Stimulated activated CD4-positive, alpha-beta T cell treated with anti-CD3 and anti-CD28 coated beads, Interleukin-15, amount 100 ng/mL, for 48 hours (primary cell): Measurements from ENCODE around the gene SHH.

Source experiments
- DNase-seq, 2 donors: peaks; one replicate each; pipeline ENCODE4 v3.0.0-alpha.2; 2020; ENCODE audit warnings: low read depth in 2 of 2

SHH gene

DNA sequence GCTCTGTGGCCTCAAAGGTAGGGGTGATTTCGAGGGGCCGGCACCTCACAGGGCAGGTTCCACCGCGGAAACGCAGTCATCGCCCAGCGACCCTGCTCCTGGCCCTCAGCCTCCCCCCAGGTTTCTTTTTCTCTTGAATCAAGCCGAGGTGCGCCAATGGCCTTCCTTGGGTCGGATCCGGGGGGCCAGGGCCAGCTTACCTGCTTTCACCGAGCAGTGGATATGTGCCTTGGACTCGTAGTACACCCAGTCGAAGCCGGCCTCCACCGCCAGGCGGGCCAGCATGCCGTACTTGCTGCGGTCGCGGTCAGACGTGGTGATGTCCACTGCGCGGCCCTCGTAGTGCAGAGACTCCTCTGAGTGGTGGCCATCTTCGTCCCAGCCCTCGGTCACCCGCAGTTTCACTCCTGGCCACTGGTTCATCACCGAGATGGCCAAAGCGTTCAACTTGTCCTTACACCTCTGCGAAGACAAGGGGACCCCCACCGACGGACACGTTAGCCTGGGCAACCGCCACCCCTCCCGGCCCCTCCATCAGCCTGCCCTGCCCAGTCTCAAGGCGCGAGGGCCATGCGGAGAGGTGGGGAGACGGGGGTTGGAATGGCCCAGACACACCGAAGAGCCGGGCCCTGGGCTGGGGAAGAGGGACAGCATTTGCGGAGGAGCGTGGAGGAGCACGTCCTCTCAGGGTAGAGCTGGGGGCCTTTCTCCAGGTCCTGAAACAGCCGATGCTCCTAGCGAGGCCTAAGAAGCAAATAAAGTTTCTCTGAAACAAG is 6.0 kb downstream of the SHH start:
- no peak for DNase-seq

GRCh38 chr7:155805826-155806095 is 6.5 kb downstream of the SHH start:
- no peak for DNase-seq

DNA sequence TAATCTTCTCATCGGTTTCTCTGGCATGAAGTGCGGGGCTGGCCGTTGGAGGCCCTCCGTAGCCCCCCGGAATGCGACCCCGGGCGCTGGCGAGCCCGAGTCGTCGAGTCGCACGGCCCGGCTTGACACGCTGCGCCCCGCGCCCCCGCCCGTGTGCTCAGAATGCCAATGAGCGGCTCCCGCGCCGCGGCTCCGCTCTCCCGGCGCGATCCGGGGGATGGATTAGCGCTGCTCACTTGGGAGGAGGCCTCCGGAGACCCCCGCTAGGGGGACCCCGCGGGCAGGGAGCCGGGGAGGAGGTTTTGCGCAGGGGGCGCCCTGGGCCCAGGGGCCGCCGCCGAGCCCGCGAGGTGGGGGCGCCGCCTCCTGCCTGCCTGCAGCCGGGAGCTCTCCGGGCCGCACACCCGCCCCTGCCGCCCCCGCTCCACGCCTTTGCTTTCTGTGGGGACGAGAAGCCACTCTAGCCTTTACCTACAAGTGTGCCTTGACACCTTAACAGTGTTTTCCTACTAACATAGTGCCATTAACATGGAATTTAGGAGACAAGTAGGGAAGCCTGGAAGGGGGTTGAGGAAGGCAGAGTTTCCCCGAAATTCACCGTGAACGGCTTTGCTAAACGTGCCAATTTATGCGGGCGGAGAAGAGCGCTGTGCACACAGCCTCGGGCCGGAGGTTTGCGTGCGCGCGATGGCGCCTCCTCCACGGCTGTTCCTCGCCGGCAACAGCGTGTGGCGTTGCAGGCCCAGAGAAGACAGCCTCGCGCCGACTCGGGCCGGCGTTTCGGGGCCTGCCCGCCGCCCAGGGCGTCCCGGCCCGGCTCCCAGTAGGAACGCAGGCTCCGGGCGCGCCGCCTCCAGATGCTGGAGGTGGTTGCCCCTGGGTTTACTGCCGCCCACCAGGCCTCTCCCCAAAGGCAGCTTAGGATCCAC is 7.1 kb downstream of the SHH start:
- DNase-seq: peak; percentile 19 to 39

DNA sequence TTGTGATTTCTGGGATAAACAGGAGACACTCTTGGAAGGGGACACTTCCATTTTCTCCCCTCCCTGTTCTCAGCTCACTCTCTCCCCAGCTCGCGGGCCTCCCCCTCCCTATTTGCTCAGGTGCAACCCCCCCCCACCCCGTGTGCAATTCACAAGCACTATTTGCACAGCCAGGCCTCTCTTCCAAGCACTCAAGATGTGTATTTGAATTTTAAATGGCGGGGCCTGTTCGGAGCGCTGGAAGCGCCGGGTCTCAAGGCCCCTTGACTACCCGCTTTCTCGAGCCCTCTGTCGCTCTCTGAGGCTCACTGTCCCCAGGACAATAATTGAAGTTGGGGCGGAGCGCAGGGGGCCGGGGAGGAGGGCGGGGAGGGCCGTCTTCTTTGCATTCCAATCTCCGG is 7.8 kb downstream of the SHH start:
- DNase-seq: no peak

GRCh38 chr7:155803418-155804376 is 8.6 kb downstream of the SHH start:
- DNase-seq: no peak

DNA sequence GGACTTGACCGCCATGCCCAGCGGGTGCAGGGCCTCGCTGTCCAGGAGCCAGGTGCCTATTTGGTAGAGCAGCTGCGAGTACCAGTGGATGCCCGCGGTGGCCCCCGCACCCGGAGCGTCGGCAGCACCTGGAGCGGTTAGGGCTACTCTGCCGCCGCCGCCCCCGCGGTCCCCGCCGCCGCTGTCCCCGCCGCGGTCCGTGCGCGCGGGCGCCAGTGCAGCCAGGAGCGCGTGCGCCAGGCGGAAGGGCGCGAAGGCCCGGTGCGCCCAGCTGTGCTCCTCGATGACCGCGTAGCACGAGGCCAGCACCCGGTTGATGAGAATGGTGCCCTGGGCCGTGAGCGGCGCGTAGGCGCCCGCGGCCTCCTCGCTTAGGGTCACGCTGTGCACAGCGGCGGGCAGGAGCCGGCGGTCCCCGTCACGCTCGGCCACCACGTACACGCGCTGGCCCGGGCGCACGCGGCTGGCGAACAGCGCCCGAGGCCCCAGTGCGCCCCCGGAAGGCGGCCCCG is 9.3 kb downstream of the SHH start:
- DNase-seq: no peak

- no peak for DNase-seq
These were observed 10.0 kb downstream of the SHH start for GRCh38 chr7:155802291-155802690.

- DNase-seq: no peak
These were observed 11.5 kb downstream of the SHH start for GRCh38 chr7:155800741-155801267.

DNA sequence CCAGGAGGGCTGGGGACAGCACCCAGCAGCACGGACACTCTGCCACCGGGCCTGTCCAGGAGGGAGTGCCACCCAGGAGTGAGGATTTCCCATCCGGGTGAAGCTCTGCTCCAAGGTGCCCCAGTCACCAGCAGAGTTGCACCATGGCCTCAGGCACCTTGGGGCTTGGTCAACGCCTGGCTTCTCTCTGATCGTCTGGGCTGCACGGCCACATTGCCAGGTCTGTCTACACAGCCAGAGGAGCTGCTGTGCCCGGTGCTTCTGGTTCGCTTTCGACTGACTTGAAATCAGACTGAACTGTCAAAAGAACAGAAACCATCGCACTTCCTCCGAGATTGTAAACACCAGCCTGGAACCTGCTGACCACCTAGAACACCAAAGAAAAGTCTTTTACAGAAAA is 12.0 kb downstream of the SHH start:
- no peak for DNase-seq

DNA sequence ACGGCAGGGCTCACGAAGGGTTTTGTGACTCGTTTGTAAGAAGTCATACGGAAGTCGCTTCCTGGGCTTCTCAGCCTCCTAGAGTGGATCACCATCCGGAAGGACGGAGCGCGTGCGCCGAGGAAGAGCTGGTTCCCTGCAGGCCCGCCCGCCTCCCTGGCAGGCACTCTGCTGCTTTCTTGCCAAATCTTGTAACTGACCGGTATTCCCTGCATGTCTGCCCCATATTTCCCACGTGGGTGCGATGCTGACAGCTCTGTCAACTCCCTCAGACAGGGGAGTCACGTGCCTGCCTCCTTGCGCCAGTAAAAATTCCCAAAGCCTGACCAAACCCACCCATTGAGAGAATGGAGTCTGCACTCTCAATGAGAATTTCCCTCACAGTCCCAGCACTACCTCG is 12.7 kb downstream of the SHH start:
- DNase-seq: no peak

- DNase-seq: no peak
These were observed 13.4 kb downstream of the SHH start for GRCh38 chr7:155798673-155799439.

GRCh38 chr7:155797262-155798250 is 14.7 kb downstream of the SHH start:
- DNase-seq: no peak

DNA sequence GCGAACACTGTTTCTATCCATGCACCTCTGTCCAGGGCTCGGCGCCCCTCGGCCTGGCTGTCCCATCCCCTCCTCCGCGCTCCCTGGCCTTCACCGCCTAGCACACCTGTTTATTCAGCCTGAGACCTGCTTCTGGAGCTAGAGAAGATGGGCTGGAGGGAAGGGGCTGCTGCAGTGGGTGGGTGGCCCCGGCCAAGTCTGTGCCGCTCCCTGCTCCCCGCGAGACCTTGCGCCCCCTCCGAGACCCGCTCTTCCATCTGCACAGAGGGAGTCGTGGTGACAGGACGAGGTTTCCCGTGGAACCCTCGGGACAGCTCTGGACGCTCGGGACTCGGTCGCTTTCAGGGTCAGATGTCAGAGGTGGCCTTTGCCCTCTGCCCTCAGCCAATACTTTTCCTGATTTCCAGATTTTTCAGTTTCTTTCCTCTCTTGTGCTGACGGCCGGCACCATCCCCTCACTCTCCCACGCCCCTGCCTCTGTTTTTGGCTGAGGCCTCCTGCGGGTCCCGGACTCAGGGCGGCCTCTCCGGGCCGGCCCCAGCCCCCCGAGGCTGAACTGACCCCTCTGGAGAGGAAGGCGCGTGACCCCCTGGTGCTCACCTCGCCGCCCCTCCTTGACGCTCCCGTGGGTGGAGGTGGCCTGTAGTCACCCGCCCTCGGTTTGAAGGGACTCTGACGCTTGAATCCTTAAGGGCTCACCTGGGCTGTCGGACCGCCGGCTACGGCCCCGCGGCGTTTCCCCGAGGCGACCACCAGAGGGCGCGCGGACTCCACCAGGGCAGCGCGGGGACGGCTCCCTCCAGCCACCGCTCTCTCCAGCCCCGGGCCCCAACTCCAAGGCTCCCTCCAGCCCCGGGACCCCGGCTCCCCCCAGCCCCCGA is 15.6 kb downstream of the SHH start:
- DNase-seq: peak; percentile 33 to 60

DNA sequence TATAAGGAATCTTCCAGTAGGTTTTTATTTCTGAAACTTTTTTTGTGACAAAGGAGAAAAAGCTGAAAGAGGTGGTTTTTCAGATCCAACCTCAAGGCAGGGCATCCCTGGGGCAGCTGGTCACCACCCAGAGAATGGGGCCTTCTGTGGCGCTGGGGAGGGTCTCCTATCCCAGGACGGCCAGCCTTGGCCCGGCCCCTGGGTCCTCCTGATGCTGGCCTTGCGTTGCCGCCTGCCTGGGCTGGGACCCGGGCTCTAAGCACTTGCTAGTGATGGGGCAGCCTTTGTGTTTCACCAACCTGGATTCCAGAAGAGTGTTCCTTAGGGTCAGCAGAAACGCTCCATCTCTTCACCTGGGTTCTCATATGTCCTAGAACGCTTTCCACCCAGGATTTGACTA is 16.3 kb downstream of the SHH start:
- DNase-seq: no peak

DNA sequence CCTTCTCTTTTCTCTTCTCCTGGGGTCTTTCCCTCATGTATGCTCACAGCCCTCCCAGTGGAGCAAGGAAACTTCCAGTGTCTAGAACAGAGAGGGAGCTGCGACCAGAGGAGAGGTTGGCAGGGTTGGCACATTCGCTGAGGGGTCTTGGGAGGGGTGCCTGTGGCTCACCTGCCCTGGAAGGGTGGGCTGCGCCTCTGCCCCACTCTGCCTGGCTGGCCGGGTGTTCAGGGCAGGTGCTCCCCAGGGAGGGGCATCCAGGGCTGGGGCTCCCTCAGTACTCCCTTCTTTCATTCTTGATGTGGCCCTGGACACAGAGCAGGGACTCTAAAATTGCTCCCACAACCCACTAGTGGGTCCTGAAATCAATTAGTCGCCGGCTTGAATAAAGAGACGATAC is 16.9 kb downstream of the SHH start:
- no peak for DNase-seq

GRCh38 chr7:155794196-155794595 is 18.1 kb downstream of the SHH start:
- DNase-seq: no peak

DNA sequence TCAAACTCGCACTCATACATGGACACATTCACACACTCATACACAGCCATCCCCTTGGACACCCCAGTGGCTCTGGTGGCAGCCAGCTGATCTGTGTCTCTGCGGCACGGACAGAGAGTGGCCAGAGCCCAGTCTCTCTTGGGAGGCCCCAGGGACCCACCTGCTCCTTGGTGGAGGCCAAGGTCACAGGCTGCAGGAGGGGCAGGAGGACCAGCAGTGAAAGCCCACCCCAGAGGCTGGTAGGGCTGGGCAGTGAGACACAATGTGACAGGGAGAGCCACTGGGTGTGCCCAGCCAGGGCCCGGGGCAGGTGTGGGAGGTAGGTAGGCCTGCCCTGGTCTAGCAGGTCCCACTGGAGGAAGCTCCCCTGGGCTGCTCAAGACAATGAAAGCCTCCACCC is 18.5 kb downstream of the SHH start:
- no peak for DNase-seq

DNA sequence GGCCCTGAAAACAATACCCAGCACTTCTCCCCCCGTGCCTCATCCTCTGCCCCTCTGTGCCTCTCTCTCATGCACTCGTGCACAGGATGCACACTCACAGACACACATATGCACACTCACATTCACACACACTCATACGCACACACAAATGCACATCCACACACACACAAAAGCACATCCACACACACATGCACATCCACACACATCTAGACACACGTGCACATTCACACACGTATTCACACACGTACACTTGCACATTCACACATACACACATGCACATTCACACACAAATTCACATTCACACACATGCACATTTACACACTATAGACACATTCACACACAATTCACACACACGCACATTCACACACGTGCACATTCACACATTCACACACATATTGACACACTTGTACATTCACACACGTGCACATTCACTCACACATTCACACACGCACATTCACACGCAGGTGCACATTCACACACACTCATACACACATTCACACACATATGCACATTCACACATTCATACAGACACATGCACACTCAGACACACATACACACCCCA is 19.2 kb downstream of the SHH start:
- no peak for DNase-seq
